Loucy (cell line): ENCODE results near the gene FBN1.

Experiments
- H2AFZ ChIP-seq: fragments of 200-600 bp; sonication (generic); 2 replicates; pipeline ENCODE4 v1.6.0; 2016; ENCODE audit warnings: antibody characterized with exemption, mild to moderate bottlenecking, low read length, moderate library complexity
- H3F3A ChIP-seq: fragments of 200-600 bp; 2 replicates; pipeline ENCODE4 v1.6.0; 2016; ENCODE audit warnings: antibody characterized with exemption, low read depth, mild to moderate bottlenecking
- H3K27me3 ChIP-seq: fragments of 200-600 bp; sonication (generic); 2 replicates; pipeline ENCODE4 v1.6.1; 2014; ENCODE audit warnings: low read length, mild to moderate bottlenecking; ENCODE audit not compliant: insufficient read depth, poor library complexity, severe bottlenecking
- H3K36me3 ChIP-seq: fragments of 200-600 bp; sonication (generic); 2 replicates; pipeline ENCODE4 v1.6.1; 2016; ENCODE audit warnings: low read length; ENCODE audit not compliant: insufficient read depth
- H3K4me1 ChIP-seq: fragments of 200-600 bp; sonication (generic); 2 replicates; pipeline ENCODE4 v1.5.1; 2014; ENCODE audit warnings: low read length, mild to moderate bottlenecking; ENCODE audit not compliant: insufficient read depth, poor library complexity, severe bottlenecking
- H3K4me2 ChIP-seq: fragments of 200-600 bp; sonication (generic); 2 replicates; pipeline ENCODE4 v1.6.0; 2014; ENCODE audit warnings: antibody characterized with exemption, low read length, low read depth, mild to moderate bottlenecking; ENCODE audit not compliant: poor library complexity, severe bottlenecking
- H3K4me3 ChIP-seq: fragments of 200-600 bp; sonication (generic); 2 replicates; pipeline ENCODE4 v1.5.1; 2014; ENCODE audit warnings: low read length, mild to moderate bottlenecking, mixed read lengths; ENCODE audit not compliant: poor library complexity, severe bottlenecking
- H3K79me2 ChIP-seq: fragments of 200-600 bp; sonication (generic); 2 replicates; pipeline ENCODE4 v1.6.1; 2014; ENCODE audit warnings: low read length; ENCODE audit not compliant: insufficient read depth
- H3K9ac ChIP-seq: fragments of 200-600 bp; sonication (generic); 2 replicates; pipeline ENCODE4 v1.6.0; 2014; ENCODE audit warnings: mild to moderate bottlenecking, low read depth, low read length, moderate library complexity; ENCODE audit not compliant: poor library complexity, severe bottlenecking
- H3K9me2 ChIP-seq: fragments of 200-600 bp; sonication (generic); replicated peaks from 2 replicates; pipeline ENCODE4 v1.6.1; 2016; ENCODE audit warnings: low read depth, low read length, mixed read lengths
- H3K9me3 ChIP-seq: fragments of 200-600 bp; sonication (generic); 2 replicates; pipeline ENCODE4 v1.6.1; 2014; ENCODE audit warnings: mild to moderate bottlenecking, antibody characterized with exemption, low read length, low read depth; ENCODE audit not compliant: insufficient read depth
- H4K20me1 ChIP-seq: fragments of 200-600 bp; sonication (generic); 2 replicates; pipeline ENCODE4 v1.6.0; 2014; ENCODE audit warnings: antibody characterized with exemption, low read length, mild to moderate bottlenecking; ENCODE audit not compliant: insufficient read depth, poor library complexity, severe bottlenecking
- CTCF ChIP-seq: fragments of 200-600 bp; sonication (generic); conservative IDR thresholded peaks from 2 replicates; pipeline ENCODE4 v1.5.1; 2014; ENCODE audit warnings: mild to moderate bottlenecking, antibody characterized with exemption, low read length
- EZH2phosphoT487 ChIP-seq: fragments of 200-600 bp; IDR thresholded peaks from 2 replicates; pipeline ENCODE4 v1.6.1; 2018; ENCODE audit warnings: antibody characterized with exemption, mild to moderate bottlenecking, moderate library complexity, borderline replicate concordance

FBN1 gene

GRCh38 chr15:48392356-48392755 lies 253.2 kb downstream of the FBN1 start:
- TF ChIP-seq CTCF: no peak
- TF ChIP-seq EZH2phosphoT487: no peak
- H3K27me3 ChIP-seq: no peaks in the 10 kb centered on the region
- no peaks in the 10 kb centered on the region for H3K9me3 ChIP-seq
- H3K9me2 ChIP-seq: no peaks in the 10 kb centered on the region
- no peak overlapping the region for H3K9ac ChIP-seq
- no peak overlapping the region for H3K4me3 ChIP-seq
- no peak overlapping the region for H3K4me2 ChIP-seq
- no peaks in the 10 kb centered on the region for H4K20me1 ChIP-seq
- no peaks in the 10 kb centered on the region for H3K36me3 ChIP-seq
- no peaks in the 10 kb centered on the region for H3K4me1 ChIP-seq
- H3F3A ChIP-seq: no peaks in the 10 kb centered on the region
- no peaks in the 10 kb centered on the region for H3K79me2 ChIP-seq
- H2AFZ ChIP-seq: no peak overlapping the region

GRCh38 chr15:48391950-48392349 lies 253.6 kb downstream of the FBN1 start:
- Histone ChIP-seq H3K4me3 (no peak overlapping the region), H3K9me3 (no peaks in the 10 kb centered on the region), H3K9ac (no peak overlapping the region), H3F3A (no peaks in the 10 kb centered on the region), H3K27me3 (no peaks in the 10 kb centered on the region), H3K9me2 (no peaks in the 10 kb centered on the region), H3K79me2 (no peaks in the 10 kb centered on the region), H4K20me1 (no peaks in the 10 kb centered on the region), H3K36me3 (no peaks in the 10 kb centered on the region), H2AFZ (no peak overlapping the region), H3K4me1 (no peaks in the 10 kb centered on the region), H3K4me2 (no peak overlapping the region)
- TF ChIP-seq EZH2phosphoT487 (no peak), CTCF (no peak)

- Histone ChIP-seq H3K4me3 (no peak overlapping the region), H3K9me2 (no peaks in the 10 kb centered on the region), H3K9ac (no peak overlapping the region), H3K27me3 (no peaks in the 10 kb centered on the region), H3K9me3 (no peaks in the 10 kb centered on the region), H4K20me1 (no peaks in the 10 kb centered on the region), H3K79me2 (no peaks in the 10 kb centered on the region), H3K4me2 (no peak overlapping the region), H3K36me3 (no peaks in the 10 kb centered on the region), H3F3A (no peaks in the 10 kb centered on the region), H3K4me1 (no peaks in the 10 kb centered on the region), H2AFZ (no peak overlapping the region)
- TF ChIP-seq CTCF (no peak), EZH2phosphoT487 (no peak)
Observed at GRCh38 chr15:48389691-48390143, 255.8 kb downstream of the FBN1 start.
